ENCODE data around the gene RPUSD2.

The RPUSD2 gene

GRCh38 chr15:40590667-40591050, 21.6 kb downstream of the RPUSD2 start:
- Mint-ChIP-seq H3K36me3 (ENCODE audit: low read depth) (no peaks in the 10 kb centered on the region), H3K9me3 (no peaks in the 10 kb centered on the region), H3K4me3 (peak overlapping the region; percentile 86), H3K4me1 (ENCODE audit: low read depth) (peaks cover 25% of the 10 kb centered on the region), H3K27ac (peak overlapping the region; percentile 58), H3K27me3 (ENCODE audit: low read depth) (no peaks in the 10 kb centered on the region)

DNA sequence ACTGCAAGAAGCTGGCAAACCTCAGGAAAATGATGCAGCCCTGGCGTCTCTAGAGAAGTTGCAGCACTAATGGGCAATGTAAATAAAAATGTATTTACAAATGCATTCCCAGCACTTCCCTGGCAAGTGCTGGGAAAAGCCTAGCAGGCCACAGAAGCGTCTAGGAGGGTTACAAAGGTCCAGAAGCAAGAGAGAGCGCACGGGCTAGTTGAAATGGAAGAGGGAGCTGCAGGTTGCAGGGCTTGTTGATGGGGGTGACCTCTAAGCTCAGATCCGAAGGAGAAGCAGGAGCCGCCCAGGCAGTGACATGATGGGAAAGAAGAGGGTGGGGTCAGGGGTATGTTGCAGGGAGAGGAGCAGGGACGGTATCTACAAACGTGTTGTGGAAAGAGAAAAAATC, 22.3 kb downstream of the RPUSD2 start:
- Mint-ChIP-seq H3K4me3 (no peak overlapping the region), H3K27me3 (ENCODE audit: low read depth) (no peaks in the 10 kb centered on the region), H3K27ac (no peak overlapping the region)

GRCh38 chr15:40593165-40593564, 24.1 kb downstream of the RPUSD2 start:
- Mint-ChIP-seq H3K4me3 (peak overlapping the region; percentile 99), H3K4me1 (ENCODE audit: low read depth) (peaks cover 33% of the 10 kb centered on the region), H3K27me3 (ENCODE audit: low read depth) (no peaks in the 10 kb centered on the region), H3K9me3 (no peaks in the 10 kb centered on the region), H3K36me3 (ENCODE audit: low read depth) (no peaks in the 10 kb centered on the region), H3K27ac (peak overlapping the region; percentile 99)

More for the DNA sequence above, 22.3 kb downstream of the RPUSD2 start:
- Mint-ChIP-seq H3K9me3 (no peaks in the 10 kb centered on the region), H3K4me1 (ENCODE audit: low read depth) (peaks cover 28% of the 10 kb centered on the region), H3K36me3 (ENCODE audit: low read depth) (no peaks in the 10 kb centered on the region)

DNA sequence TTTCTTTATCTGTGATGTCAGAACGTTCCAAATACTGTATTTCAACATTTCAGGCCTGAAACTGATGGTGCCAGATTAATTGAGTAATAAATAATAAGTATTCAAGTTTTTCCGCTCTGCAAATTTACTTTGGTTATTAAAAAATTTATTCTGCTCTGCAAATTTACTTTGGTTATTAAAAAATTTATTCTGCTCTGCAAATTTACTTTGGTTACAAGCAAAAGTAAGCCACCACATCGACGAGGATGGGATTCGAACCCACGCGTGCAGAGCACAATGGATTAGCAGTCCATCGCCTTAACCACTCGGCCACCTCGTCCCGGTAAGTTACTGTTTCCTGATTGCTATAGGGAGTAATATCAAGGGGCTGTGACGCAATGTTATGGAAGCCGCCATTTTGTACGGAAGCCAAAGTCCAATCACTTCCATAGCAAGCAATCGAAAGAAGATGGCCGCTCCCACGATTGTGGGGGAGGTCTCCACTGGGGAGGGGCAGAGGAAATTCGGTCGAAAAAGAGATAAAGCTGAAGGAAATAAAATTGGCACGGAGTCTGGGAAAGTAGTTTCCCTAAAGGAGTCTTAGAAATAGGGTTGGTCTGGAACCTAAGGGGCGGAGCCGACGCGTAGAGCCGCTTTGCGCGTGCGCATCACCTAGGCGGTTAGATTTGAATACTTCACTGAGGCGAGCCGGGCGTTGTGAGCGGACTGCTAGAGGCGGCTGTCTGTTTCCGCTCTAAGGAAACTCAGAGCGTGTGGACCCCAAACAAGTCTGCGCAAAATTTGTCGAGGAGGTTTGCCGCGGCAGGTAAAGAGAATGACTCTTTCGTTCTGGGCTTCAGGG, 24.7 kb downstream of the RPUSD2 start, which contains the start of gene KNL1:
KNL1 (plus strand) TSS at position 662 of the 841 bp plus-strand sequence. CDS start 8,683 bp downstream, outside the sequence.
- H3K4me3 Mint-ChIP-seq: peak within 1 kb of the TSS; percentile 99
- no peaks in the 10 kb centered on the region for H3K9me3 Mint-ChIP-seq
- no peaks in the 10 kb centered on the region for H3K36me3 Mint-ChIP-seq (ENCODE audit: low read depth)
- peaks cover 33% of the 10 kb centered on the region for H3K4me1 Mint-ChIP-seq (ENCODE audit: low read depth)
- H3K27ac Mint-ChIP-seq: peak within 1 kb of the TSS; percentile 99
- H3K27me3 Mint-ChIP-seq (ENCODE audit: low read depth): no peaks in the 10 kb centered on the region

DNA sequence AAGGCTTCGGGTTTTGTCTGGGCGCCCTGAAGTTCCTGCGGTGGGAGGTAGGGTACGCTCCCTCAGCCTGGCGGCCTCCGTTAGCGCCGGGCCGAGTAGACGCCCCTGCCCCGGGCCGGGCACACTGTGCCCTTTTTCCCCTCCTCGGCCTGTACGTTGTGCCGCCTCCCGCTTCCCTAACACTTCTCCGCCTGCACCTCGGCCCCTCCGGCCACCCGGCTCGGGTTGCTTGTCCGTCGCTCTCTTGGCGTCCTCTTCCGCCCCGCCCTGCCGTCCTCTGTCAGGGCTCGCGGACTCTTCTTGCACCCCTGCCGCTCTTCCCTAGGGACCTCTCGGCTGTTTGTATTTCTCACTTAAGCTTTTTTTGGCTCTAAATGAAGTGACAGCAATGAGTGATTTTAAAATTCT, 25.3 kb downstream of the RPUSD2 start:
- Mint-ChIP-seq H3K4me1 (ENCODE audit: low read depth) (peaks cover 32% of the 10 kb centered on the region), H3K4me3 (peak overlapping the region; percentile 99), H3K27me3 (ENCODE audit: low read depth) (no peaks in the 10 kb centered on the region), H3K27ac (peak overlapping the region; percentile 99), H3K36me3 (ENCODE audit: low read depth) (no peaks in the 10 kb centered on the region), H3K9me3 (no peaks in the 10 kb centered on the region)

DNA sequence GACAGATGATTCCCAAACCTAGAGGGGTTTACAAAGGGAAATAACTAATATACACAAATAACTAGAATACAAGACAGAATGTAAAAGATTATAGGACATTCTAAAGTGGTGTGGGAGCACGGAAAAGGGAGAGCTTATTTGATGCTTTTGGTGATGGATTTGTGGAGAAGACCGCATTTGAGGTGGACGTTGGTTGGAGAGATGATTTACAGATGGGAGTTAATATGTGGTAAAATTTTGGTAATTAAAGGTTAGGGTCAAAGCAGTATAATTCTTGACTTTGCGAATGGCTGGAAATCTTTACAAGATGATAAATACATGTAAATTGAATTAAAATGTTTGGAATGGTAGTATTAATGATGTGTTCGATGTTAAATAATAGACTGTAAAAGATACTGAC, 26.1 kb downstream of the RPUSD2 start:
- Mint-ChIP-seq H3K4me3 (peak overlapping the region; percentile 99), H3K27me3 (ENCODE audit: low read depth) (no peaks in the 10 kb centered on the region), H3K9me3 (no peaks in the 10 kb centered on the region), H3K4me1 (ENCODE audit: low read depth) (peaks cover 27% of the 10 kb centered on the region), H3K27ac (peak overlapping the region; percentile 99), H3K36me3 (ENCODE audit: low read depth) (no peaks in the 10 kb centered on the region)

DNA sequence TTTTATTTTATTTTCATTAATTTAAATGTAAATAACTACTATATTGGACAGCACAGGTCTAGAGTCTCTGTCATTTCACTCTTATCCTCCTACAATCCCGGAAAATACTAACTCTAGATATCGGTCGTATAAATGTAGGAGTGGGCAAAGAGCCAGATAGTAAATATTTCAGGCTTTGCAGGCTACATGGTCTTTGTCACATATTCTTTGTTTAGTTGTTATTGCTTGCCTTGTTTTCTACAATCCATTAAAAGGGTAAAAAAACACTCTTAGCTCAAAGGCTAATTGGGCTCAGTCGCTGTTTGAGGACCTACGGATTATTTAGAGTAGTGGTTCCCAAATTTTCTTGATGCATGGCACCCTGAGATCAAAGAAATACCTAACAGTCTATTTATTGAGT, 26.7 kb downstream of the RPUSD2 start:
- H3K4me1 Mint-ChIP-seq (ENCODE audit: low read depth): peaks cover 28% of the 10 kb centered on the region
- no peaks in the 10 kb centered on the region for H3K36me3 Mint-ChIP-seq (ENCODE audit: low read depth)
- H3K27ac Mint-ChIP-seq: no peak overlapping the region
- peak overlapping the region; percentile 17 for H3K4me3 Mint-ChIP-seq
- no peaks in the 10 kb centered on the region for H3K27me3 Mint-ChIP-seq (ENCODE audit: low read depth)
- H3K9me3 Mint-ChIP-seq: no peaks in the 10 kb centered on the region

DNA sequence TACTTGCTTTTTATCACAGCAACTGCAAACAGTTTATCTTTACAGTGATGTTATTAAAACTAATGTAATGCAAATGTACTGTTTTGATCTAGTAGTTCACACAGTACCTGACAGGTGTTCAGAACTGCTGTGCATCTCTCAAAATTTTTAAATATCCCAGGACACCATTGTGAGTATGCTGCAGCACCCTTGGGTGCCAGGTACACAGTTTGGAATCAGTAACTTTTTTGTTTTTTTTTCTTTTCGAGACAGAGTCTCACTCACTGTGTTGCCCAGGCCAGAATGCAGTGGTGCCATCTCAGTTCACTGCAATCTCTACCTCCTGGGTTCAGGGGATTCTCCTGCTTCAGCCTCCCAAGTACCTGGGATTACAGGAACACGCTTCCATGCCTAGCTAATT, 27.9 kb downstream of the RPUSD2 start:
- H3K4me3 Mint-ChIP-seq: no peak overlapping the region
- H3K27ac Mint-ChIP-seq: no peak overlapping the region
- H3K4me1 Mint-ChIP-seq (ENCODE audit: low read depth): peaks cover 28% of the 10 kb centered on the region
- H3K36me3 Mint-ChIP-seq (ENCODE audit: low read depth): no peaks in the 10 kb centered on the region
- H3K27me3 Mint-ChIP-seq (ENCODE audit: low read depth): no peaks in the 10 kb centered on the region
- no peaks in the 10 kb centered on the region for H3K9me3 Mint-ChIP-seq

DNA sequence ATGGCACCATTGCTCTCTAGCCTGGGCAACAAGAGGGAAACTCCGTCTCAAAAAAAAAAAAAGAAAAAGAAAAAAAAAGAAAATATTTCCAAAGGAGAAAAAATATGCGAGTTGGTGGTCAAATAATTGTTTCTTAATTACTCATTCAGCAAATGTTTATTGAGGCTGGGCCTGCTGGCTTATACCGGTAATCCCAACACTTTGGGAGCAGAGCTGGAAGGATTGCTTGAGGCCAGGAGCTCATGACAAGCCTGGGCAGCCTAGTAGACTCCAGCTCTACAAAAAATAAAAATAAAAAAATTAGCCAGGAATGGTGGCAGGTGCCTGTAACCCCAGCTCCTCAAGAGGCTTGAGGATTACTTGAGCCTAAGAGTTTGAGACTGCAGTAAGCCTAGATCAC, 29.0 kb downstream of the RPUSD2 start:
- no peaks in the 10 kb centered on the region for H3K9me3 Mint-ChIP-seq
- H3K4me1 Mint-ChIP-seq (ENCODE audit: low read depth): peaks cover 23% of the 10 kb centered on the region
- H3K36me3 Mint-ChIP-seq (ENCODE audit: low read depth): peaks cover 3% of the 10 kb centered on the region
- H3K27me3 Mint-ChIP-seq (ENCODE audit: low read depth): no peaks in the 10 kb centered on the region
- H3K27ac Mint-ChIP-seq: no peak overlapping the region
- no peak overlapping the region for H3K4me3 Mint-ChIP-seq

GRCh38 chr15:40598672-40599071, 29.6 kb downstream of the RPUSD2 start:
- Mint-ChIP-seq H3K4me3 (no peak overlapping the region), H3K27me3 (ENCODE audit: low read depth) (no peaks in the 10 kb centered on the region), H3K27ac (no peak overlapping the region)

GRCh38 chr15:40600956-40601355, 31.9 kb downstream of the RPUSD2 start:
- Mint-ChIP-seq H3K4me3 (no peak overlapping the region), H3K27me3 (ENCODE audit: low read depth) (no peaks in the 10 kb centered on the region), H3K27ac (no peak overlapping the region), H3K4me1 (ENCODE audit: low read depth) (peaks cover 10% of the 10 kb centered on the region), H3K36me3 (ENCODE audit: low read depth) (peaks cover 8% of the 10 kb centered on the region), H3K9me3 (no peaks in the 10 kb centered on the region)

More at GRCh38 chr15:40598672-40599071, 29.6 kb downstream of the RPUSD2 start:
- peaks cover 5% of the 10 kb centered on the region for H3K36me3 Mint-ChIP-seq (ENCODE audit: low read depth)
- H3K9me3 Mint-ChIP-seq: no peaks in the 10 kb centered on the region
- peaks cover 21% of the 10 kb centered on the region for H3K4me1 Mint-ChIP-seq (ENCODE audit: low read depth)

GRCh38 chr15:40603935-40604334, 34.8 kb downstream of the RPUSD2 start:
- Mint-ChIP-seq H3K36me3 (ENCODE audit: low read depth) (peaks cover 15% of the 10 kb centered on the region), H3K27ac (no peak overlapping the region), H3K4me1 (ENCODE audit: low read depth) (peaks cover 5% of the 10 kb centered on the region), H3K9me3 (no peaks in the 10 kb centered on the region), H3K4me3 (no peak overlapping the region), H3K27me3 (ENCODE audit: low read depth) (no peaks in the 10 kb centered on the region)

DNA sequence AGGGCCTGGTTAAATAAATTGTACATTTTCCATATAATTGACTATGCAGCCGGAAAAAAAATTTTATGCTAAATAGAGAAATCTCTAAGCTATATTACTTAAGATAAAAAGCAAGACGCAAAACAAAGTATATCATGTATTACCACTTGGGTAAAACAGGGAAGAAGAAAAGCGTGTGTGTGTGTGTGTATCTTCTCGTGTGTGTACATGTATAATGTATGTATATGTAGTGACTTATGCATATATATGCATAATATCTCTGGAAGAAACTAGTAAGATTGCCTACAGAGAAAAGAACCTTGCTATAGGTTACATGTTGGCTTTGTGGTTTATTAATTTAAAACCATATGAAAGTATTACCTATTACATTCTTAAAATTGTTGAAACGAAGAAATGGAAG, 44.0 kb downstream of the RPUSD2 start:
- H3K4me3 Mint-ChIP-seq: no peak overlapping the region
- no peak overlapping the region for H3K27ac Mint-ChIP-seq
- H3K27me3 Mint-ChIP-seq (ENCODE audit: low read depth): no peaks in the 10 kb centered on the region
- H3K36me3 Mint-ChIP-seq (ENCODE audit: low read depth): peaks cover 11% of the 10 kb centered on the region
- no peaks in the 10 kb centered on the region for H3K9me3 Mint-ChIP-seq
- H3K4me1 Mint-ChIP-seq (ENCODE audit: low read depth): no peaks in the 10 kb centered on the region

- Mint-ChIP-seq H3K27me3 (ENCODE audit: low read depth) (no peaks in the 10 kb centered on the region), H3K27ac (no peak overlapping the region), H3K9me3 (no peaks in the 10 kb centered on the region), H3K36me3 (ENCODE audit: low read depth) (peaks cover 33% of the 10 kb centered on the region), H3K4me3 (no peak overlapping the region), H3K4me1 (ENCODE audit: low read depth) (no peaks in the 10 kb centered on the region)
Observed at GRCh38 chr15:40618023-40618422, 48.9 kb downstream of the RPUSD2 start.

- Mint-ChIP-seq H3K27ac (no peak overlapping the region), H3K27me3 (ENCODE audit: low read depth) (no peaks in the 10 kb centered on the region), H3K36me3 (ENCODE audit: low read depth) (peaks cover 35% of the 10 kb centered on the region), H3K4me3 (no peak overlapping the region), H3K4me1 (ENCODE audit: low read depth) (no peaks in the 10 kb centered on the region), H3K9me3 (no peaks in the 10 kb centered on the region)
Observed at GRCh38 chr15:40618906-40619305, 49.8 kb downstream of the RPUSD2 start.

Data from T-helper 1 cell treated with Interleukin-12 subunit alpha and Interleukin-12 subunit beta and Interleukin-4 antibody, amounts not matched to agents 30 μg/mL and 1 μg/mL, for 36 hours (primary cell).